Stimulated activated naive CD4-positive, alpha-beta T cell treated with Interleukin-2 at 50 U/mL for 16 hours (primary cell): ENCODE results near the gene EPB41L5.
"Not testable (repeated sequence)": the region's sequence is repeated elsewhere in the genome, so short reads cannot be mapped to it uniquely, and the experiment has no call there.

Experiments
- DNase-seq: peaks from one replicate; lab custom pipeline; 2025; lab: John Stamatoyannopoulos, UW

The EPB41L5 gene

DNA sequence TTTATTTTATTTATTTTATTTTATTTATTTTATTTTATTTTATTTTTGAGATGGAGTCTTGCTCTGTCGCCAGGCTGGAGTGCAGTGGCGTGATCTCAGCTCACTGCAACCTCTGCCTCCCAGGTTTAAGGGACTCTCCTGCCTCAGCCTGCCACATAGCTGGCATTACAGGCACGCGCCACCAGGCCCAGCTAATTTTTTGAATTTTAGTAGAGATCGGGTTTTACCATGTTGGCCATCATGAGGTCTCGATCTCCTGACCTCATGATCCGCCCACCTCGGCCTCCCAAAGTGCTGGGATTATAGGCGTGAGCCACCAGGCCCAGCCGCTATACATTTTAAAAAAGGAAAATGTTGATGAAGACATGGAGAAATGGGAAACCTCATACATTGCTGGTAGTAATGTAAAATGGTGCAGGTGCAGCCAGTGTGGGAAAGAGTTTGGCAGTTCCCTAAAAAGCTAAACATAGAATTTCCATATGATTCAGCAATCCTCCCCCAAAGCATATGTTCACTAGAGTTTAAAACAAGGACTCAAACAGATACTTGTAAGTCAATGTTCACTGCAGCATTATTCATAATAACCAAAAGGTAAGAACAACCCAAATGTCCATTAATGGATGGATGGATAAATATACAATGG, 187.1 kb downstream of the EPB41L5 start:
- not testable (repeated sequence) for DNase-seq

DNA sequence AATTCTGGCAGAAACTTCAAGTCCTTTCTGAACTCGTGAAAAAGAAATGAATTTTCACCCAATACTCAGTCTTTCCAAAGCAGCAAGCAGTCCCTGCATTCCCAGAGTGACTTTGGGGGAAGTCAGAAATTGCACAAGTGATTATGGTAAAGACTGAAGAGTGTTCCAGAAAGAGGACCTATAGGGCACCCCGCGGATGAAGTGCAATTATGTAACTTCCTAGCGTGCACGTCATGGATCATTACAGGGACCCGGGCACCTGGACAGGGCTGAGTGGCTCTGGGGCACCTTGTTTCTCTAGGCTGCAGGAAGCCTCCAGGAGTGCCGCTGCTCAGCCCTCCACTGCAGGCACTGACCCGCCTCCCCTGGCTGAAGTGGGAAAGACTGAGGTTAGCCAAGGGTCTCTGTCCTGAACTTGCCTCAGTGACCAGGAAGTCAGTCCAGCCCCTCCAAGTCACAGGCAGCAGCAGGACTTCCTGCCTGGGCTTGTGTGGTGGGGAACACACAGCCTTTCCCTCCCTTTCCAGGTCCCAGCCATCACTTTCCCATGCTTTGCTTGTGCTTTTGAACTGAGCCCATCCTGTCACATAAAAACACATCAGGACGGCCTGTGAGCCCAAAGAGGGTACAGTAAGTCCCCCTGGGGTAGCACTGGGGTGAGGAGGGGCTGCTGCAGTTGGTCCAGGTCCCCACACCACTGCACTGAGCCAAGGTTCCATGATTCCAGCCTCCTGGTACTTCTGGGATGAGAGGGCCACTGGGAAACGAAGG, 190.6 kb downstream of the EPB41L5 start:
- no peak for DNase-seq

DNA sequence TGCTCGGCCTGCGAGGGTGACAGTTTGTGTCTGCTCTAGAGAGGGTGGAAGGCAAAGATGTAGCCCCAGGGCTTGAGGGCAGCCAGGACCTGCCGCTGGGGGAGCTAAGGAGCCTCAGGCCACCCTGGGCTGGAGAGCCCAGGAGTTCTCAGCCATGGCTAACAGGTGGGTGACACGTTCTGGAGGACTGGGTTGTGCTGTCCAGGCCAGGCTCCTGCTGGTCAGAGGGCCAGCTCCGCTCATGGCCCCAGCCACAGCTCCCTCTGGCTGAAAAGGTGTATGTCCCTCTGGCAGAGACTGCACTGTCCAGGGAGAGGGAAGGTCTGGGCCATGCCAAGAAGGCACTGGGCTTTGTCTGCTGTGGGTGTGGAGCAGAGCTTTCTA, 191.1 kb downstream of the EPB41L5 start:
- DNase-seq, result no peak

DNA sequence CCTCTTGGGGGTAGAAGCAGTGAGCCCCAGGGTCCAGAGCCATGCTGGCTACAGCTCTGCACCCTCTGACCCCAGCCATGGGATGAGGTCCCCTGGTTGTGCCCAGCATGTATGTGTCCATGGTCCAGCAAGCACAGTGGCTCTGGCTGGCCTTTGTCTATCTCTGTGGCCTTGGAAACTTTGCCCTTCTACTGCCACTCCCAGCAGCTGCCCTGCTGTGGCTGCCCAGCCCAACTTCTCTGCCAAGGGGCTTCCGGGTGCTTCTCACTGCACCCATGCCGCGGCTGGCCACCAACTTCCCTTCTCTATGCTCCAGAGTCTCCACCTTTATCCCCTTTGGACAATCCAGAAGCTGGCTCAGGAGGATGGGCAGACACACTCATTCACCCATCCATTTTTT, 191.5 kb downstream of the EPB41L5 start:
- no peak for DNase-seq

DNA sequence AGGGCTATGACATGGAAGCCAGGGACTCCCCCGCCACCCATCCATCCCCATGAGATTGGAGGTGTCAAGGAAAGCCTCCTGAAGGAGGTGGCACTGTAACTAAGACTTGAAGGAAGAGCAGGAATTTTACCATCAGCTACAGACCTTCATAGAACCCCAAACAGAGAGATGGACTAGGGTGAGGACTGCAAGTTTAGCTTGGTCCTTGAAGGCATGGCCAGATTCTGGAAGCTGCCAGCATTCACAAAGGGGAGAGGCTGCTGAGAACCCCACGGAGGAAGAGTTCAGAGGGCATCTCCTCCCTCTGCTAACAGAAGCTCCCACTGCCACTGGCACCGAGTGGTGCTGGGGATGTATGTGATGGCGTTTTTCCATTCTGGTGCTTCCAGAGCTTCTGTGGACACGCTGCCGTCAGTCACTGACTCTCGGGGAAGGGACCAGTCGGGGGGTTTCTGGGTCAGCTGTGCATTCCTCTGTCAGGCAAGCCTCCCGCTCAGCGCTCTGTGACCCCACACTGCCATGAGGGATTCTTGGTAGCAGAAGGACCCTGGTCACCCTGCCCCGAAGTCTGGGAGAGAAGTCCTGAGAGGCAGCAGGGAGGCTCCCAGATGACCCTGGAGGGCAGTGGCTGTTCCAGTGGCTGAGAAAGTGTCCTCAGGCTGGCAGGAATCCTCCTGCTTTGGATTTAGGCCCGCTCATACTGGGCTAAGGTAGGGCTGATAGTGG, 192.2 kb downstream of the EPB41L5 start:
- no peak for DNase-seq

DNA sequence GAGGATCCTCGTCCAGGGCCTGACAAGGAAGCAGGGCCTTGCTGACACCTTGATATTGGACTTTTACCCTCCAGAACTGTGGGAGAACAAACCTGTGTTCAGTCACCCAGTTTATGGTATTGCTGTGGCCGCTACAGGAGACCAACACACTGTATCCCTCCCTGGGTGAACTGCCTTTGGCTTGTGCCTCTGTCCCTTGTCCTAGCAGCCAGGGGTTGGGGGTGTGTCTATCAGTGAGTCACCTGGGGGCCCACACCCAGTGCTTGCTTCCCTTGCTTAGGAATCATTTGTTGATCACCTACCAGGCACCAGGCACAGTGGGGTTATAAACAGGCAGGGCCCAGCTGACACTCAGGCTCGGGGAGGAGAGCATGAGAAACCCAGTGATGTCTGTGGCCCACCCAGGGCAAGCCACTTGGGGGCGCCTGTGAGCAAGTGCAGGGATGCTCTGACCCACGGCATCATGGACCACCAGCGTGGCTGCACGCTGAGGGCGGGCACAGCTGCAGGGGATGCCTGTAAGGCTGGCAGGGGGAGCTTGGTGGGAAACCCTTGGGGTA, 193.2 kb downstream of the EPB41L5 start:
- DNase-seq, result peak; percentile 20

DNA sequence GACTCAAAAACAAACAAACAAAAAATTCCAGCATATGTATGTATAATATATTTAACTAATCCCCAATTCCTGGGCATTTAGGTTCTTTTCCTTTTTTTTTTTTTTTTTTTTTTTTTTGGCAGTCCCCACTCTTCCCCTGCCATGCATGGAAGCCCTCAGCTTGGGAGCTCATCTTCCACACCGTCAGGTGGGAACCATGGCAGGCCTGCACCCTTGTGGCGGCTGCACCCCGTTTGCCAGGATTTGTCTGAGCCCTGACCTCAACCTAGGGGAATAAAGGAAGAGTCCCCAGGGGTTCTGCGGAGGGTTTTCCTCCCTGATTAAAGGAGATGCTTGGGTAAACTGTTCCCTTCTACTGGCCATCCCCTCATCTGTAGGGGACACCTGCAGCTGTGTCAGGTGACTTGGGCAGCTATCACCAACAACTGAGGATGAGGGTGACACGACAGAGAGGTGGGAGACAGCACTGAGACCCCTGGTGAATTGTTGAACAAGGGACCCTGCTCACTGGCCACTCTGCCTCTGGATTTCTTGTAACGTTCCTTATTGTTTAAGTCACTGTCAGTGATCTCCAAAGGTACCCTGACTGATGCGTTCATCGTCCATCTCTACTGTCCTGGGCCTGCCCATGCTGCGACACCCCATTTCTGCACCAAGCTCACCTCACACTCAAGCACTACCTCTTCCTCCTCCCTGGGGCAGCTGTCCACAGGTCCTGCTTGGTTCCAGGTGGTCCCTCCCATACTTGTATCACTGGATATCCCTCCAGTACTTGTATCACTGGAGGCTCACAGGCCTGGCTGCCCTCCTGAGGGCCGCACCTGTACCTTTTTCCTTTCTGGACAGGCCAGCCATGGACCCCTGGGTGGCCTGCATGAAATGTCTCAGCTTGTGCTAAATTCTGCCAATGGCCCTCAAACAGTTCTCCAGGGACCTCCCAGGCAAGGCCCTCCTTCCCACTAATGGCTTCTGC, 195.8 kb downstream of the EPB41L5 start:
- DNase-seq, result no peak

DNA sequence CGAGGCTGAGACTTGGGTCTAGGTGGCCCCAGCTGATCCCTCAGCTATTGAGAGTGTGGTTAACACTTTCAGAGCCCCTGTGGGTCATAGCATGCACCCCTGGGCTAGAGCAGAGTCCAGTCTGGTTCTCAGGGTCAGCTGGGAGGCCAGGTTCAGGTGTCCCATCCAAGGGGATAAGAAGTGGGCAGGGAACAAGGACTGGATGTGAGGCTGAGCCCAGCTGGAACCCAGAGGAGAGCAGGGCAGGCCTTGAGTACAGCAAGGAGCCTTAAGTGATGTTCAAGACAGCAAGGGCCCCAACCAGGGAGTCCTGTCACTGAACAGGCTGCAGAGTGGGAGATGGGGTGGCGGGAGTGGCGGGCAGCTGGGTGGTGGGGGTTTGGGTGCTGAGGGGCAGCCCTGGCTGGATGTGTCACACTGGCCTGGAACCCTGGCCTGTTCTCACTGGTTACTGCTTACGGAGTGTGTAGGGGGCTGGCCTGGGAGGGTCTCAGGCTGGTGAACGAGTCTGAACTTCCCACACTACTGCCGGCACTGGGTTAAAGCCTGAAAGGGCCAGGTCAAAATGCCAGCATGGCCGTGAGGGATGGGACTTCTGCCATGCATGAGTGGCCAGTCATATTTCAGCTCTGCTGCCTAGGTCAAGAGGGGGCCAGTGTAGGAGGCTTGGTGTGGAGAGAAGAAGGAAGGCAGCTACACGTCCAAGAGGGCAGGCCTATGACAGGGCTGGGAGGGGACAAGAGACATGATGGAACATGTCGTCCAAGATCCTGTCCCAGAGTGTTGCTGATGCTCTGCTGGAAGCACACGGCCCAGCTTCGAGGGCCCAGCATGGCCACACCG, 196.8 kb downstream of the EPB41L5 start:
- DNase-seq, result no peak

DNA sequence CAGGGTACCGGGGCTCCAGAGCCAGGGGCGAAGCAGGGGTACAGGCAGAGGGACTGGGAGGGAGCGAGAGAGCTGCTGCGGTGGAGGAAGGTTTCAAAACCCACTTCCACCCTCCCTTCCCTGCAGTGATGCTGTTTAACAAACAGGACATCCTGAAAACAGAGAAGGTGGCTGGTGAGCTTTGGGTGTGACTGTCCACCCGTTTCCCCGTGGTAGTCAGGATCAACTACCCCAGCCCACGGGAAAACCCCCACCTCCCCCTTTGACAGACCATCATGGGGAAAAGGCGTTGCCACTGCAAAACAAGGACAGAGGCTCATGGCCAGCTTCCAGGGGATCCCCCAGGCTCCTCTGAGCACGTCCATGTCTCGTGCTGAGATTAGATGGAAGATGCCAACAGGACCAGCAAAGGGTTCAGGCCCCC, 197.4 kb downstream of the EPB41L5 start:
- DNase-seq, result no peak

DNA sequence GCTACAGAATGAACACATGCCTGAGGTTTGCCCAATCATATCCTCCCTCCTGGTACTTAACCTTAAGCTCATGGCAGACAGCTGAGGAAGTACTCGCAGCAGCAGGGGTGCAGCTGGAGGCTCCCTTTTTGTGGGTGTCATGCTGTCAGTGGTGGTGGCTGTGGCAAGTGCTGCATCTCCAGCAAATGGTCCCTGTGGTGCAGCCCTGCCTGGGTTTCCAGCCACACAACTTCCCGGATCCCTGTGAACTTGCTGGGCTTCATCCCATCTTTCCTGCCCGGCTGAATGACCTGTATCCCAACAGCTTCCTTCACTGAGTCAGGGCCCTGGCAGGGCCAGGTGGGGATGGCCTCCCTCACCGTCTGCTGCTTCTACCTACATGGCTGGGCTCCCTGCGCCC, 205.3 kb downstream of the EPB41L5 start:
- DNase-seq, result no peak

DNA sequence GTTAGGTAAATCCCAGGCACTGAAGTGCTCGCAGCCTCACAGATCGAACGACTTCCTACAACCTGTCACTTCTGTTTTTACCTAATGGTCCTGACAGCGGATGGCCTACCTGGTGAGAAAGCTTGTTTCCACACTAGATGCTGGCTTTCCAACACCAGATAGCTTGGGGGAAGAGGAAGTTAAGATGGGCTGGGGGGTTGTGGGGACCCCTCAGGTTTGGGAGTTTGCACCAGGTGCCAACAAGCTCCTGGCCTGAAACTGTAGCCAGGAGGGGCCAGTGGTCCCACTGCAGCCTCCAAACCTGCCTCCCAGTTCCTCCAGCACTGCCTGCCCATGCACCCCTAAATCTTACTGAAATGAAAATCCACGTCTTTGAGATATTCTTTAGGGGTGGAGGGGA, 206.4 kb downstream of the EPB41L5 start:
- DNase-seq, result no peak

DNA sequence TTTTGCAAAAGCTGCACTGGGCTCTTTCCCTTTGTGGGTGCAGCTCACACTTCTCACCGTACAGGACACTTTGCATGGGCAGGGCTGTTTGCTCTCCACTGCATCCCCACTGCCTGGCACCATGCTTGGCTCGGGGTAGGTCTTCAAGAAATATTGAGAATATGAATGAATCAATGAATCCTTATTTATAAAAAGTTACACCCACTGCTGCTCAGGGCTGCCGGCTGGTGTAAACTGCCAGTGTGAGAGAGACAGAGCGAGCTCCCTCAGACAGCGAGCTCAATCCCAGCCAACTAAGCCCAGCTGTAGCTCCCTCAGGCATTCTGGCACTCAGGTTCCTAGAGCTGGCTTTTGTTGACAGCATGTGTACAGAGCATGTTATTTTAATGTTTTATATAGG, 206.9 kb downstream of the EPB41L5 start:
- DNase-seq, result no peak

DNA sequence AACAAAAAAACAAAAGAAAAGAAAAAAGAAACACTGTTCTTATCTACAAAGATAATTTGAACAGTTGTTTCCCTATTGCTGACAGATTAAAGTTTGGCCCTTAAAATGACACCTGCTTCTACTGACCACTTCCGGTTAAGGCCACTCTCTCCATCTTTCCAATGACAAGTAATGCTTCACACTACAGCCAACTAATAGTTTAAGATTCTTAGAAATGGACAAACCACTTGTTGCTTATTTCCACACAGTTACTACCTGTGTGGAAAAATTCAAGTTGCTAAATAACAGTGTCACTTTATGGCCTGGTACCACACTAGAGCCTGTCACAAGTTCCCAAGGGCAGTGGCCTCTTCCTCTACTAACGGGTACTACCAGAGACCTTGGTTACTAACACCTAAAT, 207.9 kb downstream of the EPB41L5 start:
- no peak for DNase-seq

DNA sequence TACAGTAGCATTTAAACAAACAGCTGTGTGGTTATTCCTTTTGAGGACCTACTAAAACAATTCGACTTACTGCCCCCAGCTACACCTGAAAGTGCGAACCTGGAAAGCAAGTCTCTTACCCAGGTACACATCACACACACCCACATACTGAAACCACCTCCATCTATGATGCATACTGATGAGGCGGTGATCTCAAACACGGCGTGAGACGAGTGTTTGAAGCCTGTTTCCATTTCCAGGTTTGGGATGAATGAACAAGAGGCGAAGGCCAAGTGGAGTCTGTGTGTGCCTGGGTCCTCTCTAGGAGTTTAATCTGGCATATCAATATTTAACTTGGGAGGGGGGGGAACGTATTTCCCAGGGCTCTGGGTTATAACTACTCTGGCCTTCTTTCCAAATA, 208.7 kb downstream of the EPB41L5 start:
- DNase-seq, result no peak

DNA sequence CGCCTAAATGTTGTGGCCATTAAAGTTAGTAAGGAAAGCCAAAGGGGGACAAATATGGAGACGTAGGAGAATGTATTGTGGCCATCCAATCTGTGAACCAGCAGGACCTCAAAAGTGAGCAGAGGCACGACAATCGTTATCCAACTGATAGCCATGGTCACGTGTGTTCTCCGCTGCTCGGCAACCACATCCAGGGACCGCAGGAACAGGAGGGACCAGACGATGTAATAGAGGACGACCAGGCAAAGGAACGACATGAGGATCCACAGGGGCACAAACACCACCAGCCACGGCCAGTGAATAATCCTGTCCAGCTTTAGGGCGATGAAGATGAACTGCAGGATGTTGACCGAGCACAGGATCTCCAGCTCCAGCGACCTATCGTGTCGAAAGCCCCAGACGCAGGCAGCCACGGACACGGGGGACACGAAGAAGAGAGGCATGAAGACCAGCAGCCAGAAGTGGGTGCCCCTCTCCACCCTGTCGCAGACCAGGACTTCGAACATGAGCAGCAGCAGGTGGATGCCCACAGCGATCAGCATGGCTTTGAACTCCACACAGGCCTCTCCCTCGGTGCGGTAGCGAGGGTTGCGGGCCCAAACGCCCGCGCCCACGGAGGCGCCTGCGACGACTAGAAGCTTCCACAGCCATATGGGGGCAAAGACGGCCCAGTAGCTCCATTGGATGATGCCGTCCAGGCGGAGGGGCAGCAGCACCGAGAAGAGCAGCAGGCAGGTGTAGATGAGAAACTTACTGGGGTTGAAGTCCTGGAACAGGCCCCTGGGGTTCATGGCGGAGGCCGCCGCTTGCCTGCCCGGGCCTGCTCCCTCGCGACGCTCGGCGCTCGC, 209.5 kb downstream of the EPB41L5 start:
- no peak for DNase-seq

DNA sequence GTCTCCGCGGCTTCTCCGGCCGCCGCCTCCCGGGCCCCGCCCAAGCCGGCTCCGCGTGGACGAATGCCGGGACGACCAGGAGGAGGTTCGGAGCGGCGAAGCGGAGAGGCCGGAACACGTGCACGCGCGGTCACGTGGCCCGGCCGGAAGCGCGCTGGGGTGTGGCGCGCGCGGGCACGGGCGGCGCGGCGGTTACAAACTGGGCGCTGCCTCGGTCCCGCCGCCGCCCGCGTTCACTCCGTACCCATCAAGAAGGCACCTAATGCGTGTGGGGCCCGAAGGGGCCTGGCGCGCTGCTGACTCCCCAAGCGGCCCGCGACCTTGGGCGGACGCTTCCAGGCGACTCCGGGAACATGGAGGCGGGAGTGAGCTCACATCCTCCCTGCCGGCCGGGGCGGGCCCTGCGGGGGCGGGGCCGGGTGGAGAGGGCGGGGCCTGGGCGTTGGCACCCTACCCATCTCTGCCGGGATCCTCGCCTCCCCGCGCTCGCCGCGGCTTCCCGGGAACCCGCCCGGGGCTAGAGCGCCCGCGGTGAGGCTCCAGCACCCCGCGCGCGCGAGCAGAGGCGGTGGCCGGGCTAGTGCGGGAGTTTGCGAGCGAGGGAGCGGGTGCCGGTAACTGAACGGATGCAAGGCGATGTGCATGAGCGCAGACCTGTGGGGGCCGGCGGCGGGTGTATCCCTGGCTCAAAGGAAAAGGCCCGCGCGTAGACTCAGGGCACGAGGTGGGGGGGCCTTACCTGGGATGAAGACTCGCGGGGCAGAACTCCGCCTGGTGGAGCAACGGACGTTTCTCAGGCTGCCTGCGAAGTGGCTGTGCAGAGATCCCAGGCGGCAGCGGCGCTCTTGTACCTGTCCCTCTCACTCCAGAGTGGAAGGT, 210.4 kb downstream of the EPB41L5 start, which contains the start of gene TMEM185B:
Gene TMEM185B, minus strand, starts transcription at position 367 of the 879 bp plus-strand sequence. CDS start 424 bp downstream, outside the sequence.
- peak; percentile 84 for DNase-seq

DNA sequence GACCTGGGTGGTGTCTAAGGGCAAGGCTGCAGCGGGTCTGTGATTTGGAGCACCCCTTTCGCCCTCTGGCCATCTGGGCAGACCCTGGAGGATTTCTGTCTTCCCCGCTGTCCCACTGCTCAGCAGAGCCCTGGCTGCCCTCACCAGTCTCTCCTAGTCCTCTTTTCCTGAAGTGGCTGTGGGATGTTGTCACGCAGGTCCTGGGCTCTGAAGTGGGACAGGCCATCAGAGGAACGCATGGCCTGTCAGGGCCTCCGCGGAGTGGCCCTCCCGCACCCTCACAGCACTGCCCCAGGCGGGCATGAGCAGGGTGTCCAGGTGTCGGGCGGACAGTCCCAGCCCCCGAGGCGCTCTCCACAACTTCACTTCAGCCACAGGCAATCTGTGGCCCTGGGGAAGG, 211.4 kb downstream of the EPB41L5 start:
- DNase-seq, result no peak

DNA sequence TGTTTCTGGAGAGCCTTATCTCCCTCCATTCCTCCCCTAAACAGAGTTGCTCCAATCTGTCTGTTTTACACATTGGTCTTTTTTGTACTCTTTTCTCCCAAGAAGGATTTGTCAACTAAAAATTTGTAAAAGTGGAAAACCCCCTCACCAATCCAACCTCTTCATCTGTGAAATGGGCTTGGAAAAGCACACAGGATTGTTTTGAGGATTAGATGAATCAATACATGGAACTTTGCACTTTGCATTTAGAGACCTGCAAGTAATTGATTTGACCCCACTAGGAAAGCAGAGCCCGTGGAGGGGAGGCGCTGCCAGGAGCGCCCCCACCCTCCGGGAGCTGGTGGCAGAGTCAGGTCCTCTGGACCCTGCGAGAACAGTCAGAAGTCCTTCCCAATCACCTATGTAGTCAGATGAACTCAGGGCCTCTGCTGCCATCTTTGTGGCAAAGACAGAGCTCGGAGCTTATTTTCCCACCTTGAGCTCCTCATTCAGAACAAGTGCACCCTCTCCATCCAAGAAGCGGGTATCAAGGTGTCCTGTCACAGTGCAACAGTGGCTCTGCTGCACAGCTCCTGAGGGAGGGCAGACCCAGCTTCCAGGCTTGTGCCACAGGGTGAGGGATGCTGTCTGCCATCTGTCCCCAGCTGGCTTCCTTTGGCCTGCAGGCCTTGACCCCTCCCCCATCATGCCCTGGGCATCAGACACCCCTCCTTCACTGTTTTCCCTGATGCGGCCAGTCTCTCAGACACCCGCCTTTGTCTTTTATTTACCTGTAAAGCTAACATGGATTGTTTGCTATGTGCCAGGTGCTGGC, 212.1 kb downstream of the EPB41L5 start:
- no peak for DNase-seq
